Measurements from ENCODE around the gene MOB3A. TPM values are rescaled to one million over a fixed set of nuclear protein-coding genes. Genes with fewer than 3 reads are reported as not detected.
"Not testable (repeated sequence)": the region's sequence is repeated elsewhere in the genome, so short reads cannot be mapped to it uniquely, and the experiment has no call there.

MOB3A gene
- total RNA-seq, 1 experiment from 2014 or later = 11.7 TPM

- no peak for TF ChIP-seq CTCF (IDR thresholded peaks at IDR 0.05; ENCODE audit: insufficient read depth in 1 of 2, low read depth in 1 of 2, low read length in 1 of 2, severe bottlenecking in 1 of 2, unreplicated experiment in 1 of 2)
- Mint-ChIP-seq H3K36me3 (ENCODE audit: insufficient read depth, unreplicated experiment) (peaks cover 69% of the 10 kb centered on the region), H3K27me3 (ENCODE audit: insufficient read depth, unreplicated experiment) (no peaks in the 10 kb centered on the region), H3K27ac (ENCODE audit: unreplicated experiment) (no peak overlapping the region), H3K9me3 (ENCODE audit: unreplicated experiment) (no peaks in the 10 kb centered on the region), H3K4me3 (ENCODE audit: unreplicated experiment) (no peak overlapping the region), H3K4me1 (ENCODE audit: low read depth, unreplicated experiment) (no peaks in the 10 kb centered on the region)
- ChIA-PET POLR2A (no interaction called here), CTCF (no interaction called here)
- H3K4me3 ChIP-seq (ENCODE audit: low read depth, low read length) = no peak overlapping the region
- no peak for DNase-seq
- H3K27me3 ChIP-seq (replicated peaks; ENCODE audit: control insufficient read depth, insufficient read depth, low read length) = no peaks in the 10 kb centered on the region
- no peaks in the 10 kb centered on the region for H3K4me1 ChIP-seq
- no TSS peak for BruUV-seq (replicated peaks)
- H3K36me3 ChIP-seq (ENCODE audit: control insufficient read depth, insufficient read depth, low read length) = peaks cover 6% of the 10 kb centered on the region
- H3K9me3 ChIP-seq = no peaks in the 10 kb centered on the region
- intact Hi-C loops (cut with micrococcal nuclease; ENCODE audit: unreplicated experiment) = no loop called here
These were observed 34.0 kb upstream of the MOB3A start for GRCh38 chr19:2129892-2130770.

GRCh38 chr19:2129486-2129885 is 33.4 kb upstream of the MOB3A start:
- peaks cover 6% of the 10 kb centered on the region for H3K36me3 ChIP-seq (ENCODE audit: control insufficient read depth, insufficient read depth, low read length)
- Mint-ChIP-seq H3K27ac (ENCODE audit: unreplicated experiment) (no peak overlapping the region), H3K4me3 (ENCODE audit: unreplicated experiment) (no peak overlapping the region), H3K9me3 (ENCODE audit: unreplicated experiment) (no peaks in the 10 kb centered on the region), H3K36me3 (ENCODE audit: insufficient read depth, unreplicated experiment) (peaks cover 76% of the 10 kb centered on the region), H3K27me3 (ENCODE audit: insufficient read depth, unreplicated experiment) (no peaks in the 10 kb centered on the region), H3K4me1 (ENCODE audit: low read depth, unreplicated experiment) (no peaks in the 10 kb centered on the region)
- H3K9me3 ChIP-seq = no peaks in the 10 kb centered on the region
- POLR2A ChIA-PET = no interaction called here
- TF ChIP-seq CTCF (IDR thresholded peaks at IDR 0.05; ENCODE audit: insufficient read depth in 1 of 2, low read depth in 1 of 2, low read length in 1 of 2, severe bottlenecking in 1 of 2, unreplicated experiment in 1 of 2) = no peak
- H3K4me1 ChIP-seq = no peaks in the 10 kb centered on the region
- H3K27me3 ChIP-seq (replicated peaks; ENCODE audit: control insufficient read depth, insufficient read depth, low read length) = no peaks in the 10 kb centered on the region
- no TSS peak for BruUV-seq (replicated peaks)
- intact Hi-C loops (cut with micrococcal nuclease; ENCODE audit: unreplicated experiment) = no loop called here
- CTCF ChIA-PET = no interaction called here
- H3K4me3 ChIP-seq (ENCODE audit: low read depth, low read length) = no peak overlapping the region
- no peak for DNase-seq

- TF ChIP-seq CTCF (IDR thresholded peaks at IDR 0.05; ENCODE audit: insufficient read depth in 1 of 2, low read depth in 1 of 2, low read length in 1 of 2, severe bottlenecking in 1 of 2, unreplicated experiment in 1 of 2) = no peak
- no peaks in the 10 kb centered on the region for H3K27me3 Mint-ChIP-seq (ENCODE audit: insufficient read depth, unreplicated experiment)
- H3K36me3 Mint-ChIP-seq (ENCODE audit: insufficient read depth, unreplicated experiment) = peaks cover 80% of the 10 kb centered on the region
- no peak overlapping the region for H3K4me3 ChIP-seq (ENCODE audit: low read depth, low read length)
- POLR2A ChIA-PET = no interaction called here
- no peaks in the 10 kb centered on the region for H3K4me1 Mint-ChIP-seq (ENCODE audit: low read depth, unreplicated experiment)
- peaks cover 6% of the 10 kb centered on the region for H3K36me3 ChIP-seq (ENCODE audit: control insufficient read depth, insufficient read depth, low read length)
- no peaks in the 10 kb centered on the region for H3K9me3 Mint-ChIP-seq (ENCODE audit: unreplicated experiment)
- no peaks in the 10 kb centered on the region for H3K9me3 ChIP-seq
- BruUV-seq (replicated peaks) = no TSS peak
- no peak for DNase-seq
- no peak overlapping the region for H3K4me3 Mint-ChIP-seq (ENCODE audit: unreplicated experiment)
- no peaks in the 10 kb centered on the region for H3K4me1 ChIP-seq
- H3K27ac Mint-ChIP-seq (ENCODE audit: unreplicated experiment) = no peak overlapping the region
- CTCF ChIA-PET = no interaction called here
- no peaks in the 10 kb centered on the region for H3K27me3 ChIP-seq (replicated peaks; ENCODE audit: control insufficient read depth, insufficient read depth, low read length)
- intact Hi-C loops (cut with micrococcal nuclease; ENCODE audit: unreplicated experiment) = no loop called here
These were observed 32.9 kb upstream of the MOB3A start for GRCh38 chr19:2129022-2129421.

- H3K36me3 Mint-ChIP-seq (ENCODE audit: insufficient read depth, unreplicated experiment) = peaks cover 85% of the 10 kb centered on the region
- H3K27me3 ChIP-seq (replicated peaks; ENCODE audit: control insufficient read depth, insufficient read depth, low read length); H3K9me3 ChIP-seq; H3K4me1 Mint-ChIP-seq (ENCODE audit: low read depth, unreplicated experiment); H3K4me3 ChIP-seq (ENCODE audit: low read depth, low read length); H3K4me3 Mint-ChIP-seq (ENCODE audit: unreplicated experiment); BruUV-seq (replicated peaks); DNase-seq; H3K36me3 ChIP-seq (ENCODE audit: control insufficient read depth, insufficient read depth, low read length); POLR2A ChIA-PET; intact Hi-C loops (cut with micrococcal nuclease; ENCODE audit: unreplicated experiment); H3K4me1 ChIP-seq; H3K9me3 Mint-ChIP-seq (ENCODE audit: unreplicated experiment); H3K27me3 Mint-ChIP-seq (ENCODE audit: insufficient read depth, unreplicated experiment); H3K27ac Mint-ChIP-seq (ENCODE audit: unreplicated experiment); CTCF ChIA-PET: not testable (repeated sequence)
These were observed 32.1 kb upstream of the MOB3A start for GRCh38 chr19:2128252-2128651.

All from Caco-2 (cell line).